ENCODE measurements around the gene ADAM33. TPM values are rescaled to one million over a fixed set of nuclear protein-coding genes. Genes with fewer than 3 reads are reported as not detected.

The ADAM33 gene
- total RNA-seq, 1 donor from 2014 or later: 87.4 TPM

DNA sequence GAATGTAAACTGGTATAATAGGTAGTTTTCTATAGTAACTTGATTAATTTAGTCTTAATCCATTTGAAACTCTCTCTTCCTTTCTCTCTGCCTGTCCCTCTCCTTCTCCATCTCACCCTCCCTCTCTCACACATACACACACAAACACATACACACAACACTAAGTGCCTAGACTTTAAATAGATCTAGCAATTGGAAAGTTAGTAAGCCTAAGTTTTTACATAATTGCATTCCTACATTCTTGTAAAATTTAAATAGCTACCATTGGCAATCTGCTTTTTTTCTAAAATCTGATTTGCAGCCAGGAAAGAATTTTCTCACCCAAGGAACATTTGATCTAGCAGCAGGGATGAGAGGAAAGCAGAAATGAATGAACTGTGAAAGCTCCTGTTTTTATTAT is 34.3 kb downstream of the ADAM33 start:
- H3K4me1 Mint-ChIP-seq: peaks cover 5% of the 10 kb centered on the region
- TF ChIP-seq, protein P1, sequence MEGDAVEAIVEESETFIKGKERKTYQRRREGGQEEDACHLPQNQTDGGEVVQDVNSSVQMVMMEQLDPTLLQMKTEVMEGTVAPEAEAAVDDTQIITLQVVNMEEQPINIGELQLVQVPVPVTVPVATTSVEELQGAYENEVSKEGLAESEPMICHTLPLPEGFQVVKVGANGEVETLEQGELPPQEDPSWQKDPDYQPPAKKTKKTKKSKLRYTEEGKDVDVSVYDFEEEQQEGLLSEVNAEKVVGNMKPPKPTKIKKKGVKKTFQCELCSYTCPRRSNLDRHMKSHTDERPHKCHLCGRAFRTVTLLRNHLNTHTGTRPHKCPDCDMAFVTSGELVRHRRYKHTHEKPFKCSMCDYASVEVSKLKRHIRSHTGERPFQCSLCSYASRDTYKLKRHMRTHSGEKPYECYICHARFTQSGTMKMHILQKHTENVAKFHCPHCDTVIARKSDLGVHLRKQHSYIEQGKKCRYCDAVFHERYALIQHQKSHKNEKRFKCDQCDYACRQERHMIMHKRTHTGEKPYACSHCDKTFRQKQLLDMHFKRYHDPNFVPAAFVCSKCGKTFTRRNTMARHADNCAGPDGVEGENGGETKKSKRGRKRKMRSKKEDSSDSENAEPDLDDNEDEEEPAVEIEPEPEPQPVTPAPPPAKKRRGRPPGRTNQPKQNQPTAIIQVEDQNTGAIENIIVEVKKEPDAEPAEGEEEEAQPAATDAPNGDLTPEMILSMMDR (IDR thresholded peaks at IDR 0.05; ENCODE audit: unreplicated experiment): no peak

DNA sequence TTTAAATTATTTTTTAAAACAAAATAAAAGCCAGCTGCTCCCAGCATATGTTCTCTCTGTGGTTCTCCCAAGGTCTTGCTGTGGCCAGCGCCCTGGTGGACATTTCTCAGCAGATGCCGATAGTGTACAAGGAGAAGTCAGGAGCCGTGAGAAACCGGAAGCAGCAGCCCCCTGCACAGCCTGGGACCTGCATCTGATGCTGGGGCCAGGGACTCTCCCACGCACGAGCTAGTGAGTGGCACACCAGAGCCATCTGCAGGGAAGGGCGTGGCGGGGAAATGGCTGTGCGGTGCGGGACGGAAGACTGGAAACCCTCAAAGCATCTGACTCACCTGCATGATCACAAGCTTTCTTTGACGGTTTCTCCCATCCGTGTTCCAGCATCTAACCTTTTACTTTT is 35.2 kb downstream of the ADAM33 start:
- Mint-ChIP-seq H3K27me3 (ENCODE audit: low read depth) (no peaks in the 10 kb centered on the region), H3K4me1 (peaks cover 5% of the 10 kb centered on the region), H3K27ac (no peak overlapping the region), H3K4me3 (no peak overlapping the region), H3K9me3 (peaks cover 5% of the 10 kb centered on the region), H3K36me3 (peaks cover 28% of the 10 kb centered on the region)
- no peak for DNase-seq (ENCODE audit: low spot score in 2 of 2, unreplicated experiment in 2 of 2)
- TF ChIP-seq, protein P1 (IDR thresholded peaks at IDR 0.05; ENCODE audit: unreplicated experiment): no peak

More for the DNA sequence above, 34.3 kb downstream of the ADAM33 start:
- no peak overlapping the region for H3K27ac Mint-ChIP-seq
- H3K27me3 Mint-ChIP-seq (ENCODE audit: low read depth): no peaks in the 10 kb centered on the region
- peaks cover 22% of the 10 kb centered on the region for H3K36me3 Mint-ChIP-seq
- no peaks in the 10 kb centered on the region for H3K9me3 Mint-ChIP-seq
- H3K4me3 Mint-ChIP-seq: no peak overlapping the region
- DNase-seq (ENCODE audit: low spot score in 2 of 2, unreplicated experiment in 2 of 2): no peak

DNA sequence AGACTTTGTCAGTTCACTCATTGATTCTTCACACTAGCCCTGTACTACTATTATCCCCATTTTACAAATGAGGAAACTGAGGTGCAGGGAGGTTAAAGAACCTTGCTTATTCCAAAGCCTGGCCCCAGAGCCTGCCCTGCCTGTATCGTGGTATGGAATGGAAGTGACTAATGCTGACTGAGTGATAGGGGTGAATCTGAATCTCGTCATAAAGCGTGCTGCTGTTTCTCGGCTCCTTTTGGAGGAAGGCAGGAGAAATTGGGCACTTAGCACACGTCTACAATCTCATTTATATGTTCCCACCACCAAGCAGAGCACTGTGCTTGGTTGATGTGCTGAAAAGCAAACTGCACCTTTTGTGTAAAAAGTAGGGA is 35.8 kb downstream of the ADAM33 start:
- TF ChIP-seq, protein P1 (IDR thresholded peaks at IDR 0.05; ENCODE audit: unreplicated experiment): no peak
- H3K27ac Mint-ChIP-seq: no peak overlapping the region
- no peak overlapping the region for H3K4me3 Mint-ChIP-seq
- H3K36me3 Mint-ChIP-seq: peaks cover 31% of the 10 kb centered on the region
- H3K27me3 Mint-ChIP-seq (ENCODE audit: low read depth): no peaks in the 10 kb centered on the region
- DNase-seq (ENCODE audit: low spot score in 2 of 2, unreplicated experiment in 2 of 2): no peak
- H3K9me3 Mint-ChIP-seq: peaks cover 6% of the 10 kb centered on the region
- peaks cover 5% of the 10 kb centered on the region for H3K4me1 Mint-ChIP-seq

DNA sequence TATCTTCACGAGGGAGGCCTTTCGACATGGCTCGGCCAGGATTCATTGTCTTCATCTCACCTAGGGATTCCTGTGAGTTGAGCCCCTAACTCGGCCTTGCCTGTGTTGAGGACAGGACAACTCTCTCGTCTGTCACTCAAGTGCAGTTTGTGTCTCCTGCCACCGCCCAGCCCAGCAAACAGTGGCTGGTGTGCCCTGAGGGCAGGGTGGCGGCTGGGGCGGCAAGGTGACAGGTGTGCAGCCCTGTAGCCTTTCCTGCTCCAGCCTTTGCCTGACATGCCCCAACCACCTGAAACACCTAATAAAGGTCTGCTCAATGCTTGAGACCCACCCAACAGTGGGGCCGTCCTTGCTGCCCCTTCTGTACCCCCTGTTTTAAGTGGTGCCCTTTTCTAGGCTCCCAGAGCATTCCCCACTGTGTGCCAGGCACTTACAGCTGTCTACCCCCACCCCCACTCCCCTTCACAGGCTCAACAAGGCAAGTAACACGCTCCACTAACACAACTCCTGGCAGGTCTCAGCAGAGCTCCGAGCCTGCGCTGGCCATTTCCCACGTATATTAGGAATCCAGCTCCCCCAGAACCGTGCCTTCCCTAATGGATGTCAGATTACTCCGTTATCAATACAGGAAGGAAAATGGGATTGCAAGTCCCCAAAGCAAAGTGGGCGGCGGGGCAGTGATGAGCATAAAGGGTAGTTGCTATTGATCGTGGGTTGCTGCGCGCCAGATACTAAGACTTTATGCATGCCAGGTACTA is 36.3 kb downstream of the ADAM33 start:
- Mint-ChIP-seq H3K36me3 (peaks cover 37% of the 10 kb centered on the region), H3K27ac (no peak overlapping the region), H3K4me3 (no peak overlapping the region), H3K4me1 (peaks cover 5% of the 10 kb centered on the region), H3K9me3 (peaks cover 11% of the 10 kb centered on the region), H3K27me3 (ENCODE audit: low read depth) (no peaks in the 10 kb centered on the region)
- TF ChIP-seq, protein P1 (IDR thresholded peaks at IDR 0.05; ENCODE audit: unreplicated experiment): no peak
- no peak for DNase-seq (ENCODE audit: low spot score in 2 of 2, unreplicated experiment in 2 of 2)

GRCh38 chr20:3640259-3640658 is 41.6 kb downstream of the ADAM33 start:
- no peak overlapping the region for H3K27ac Mint-ChIP-seq
- H3K36me3 Mint-ChIP-seq: peaks cover 43% of the 10 kb centered on the region

More at GRCh38 chr20:3640259-3640658, 41.6 kb downstream of the ADAM33 start:
- H3K27me3 Mint-ChIP-seq (ENCODE audit: low read depth): no peaks in the 10 kb centered on the region
- H3K4me3 Mint-ChIP-seq: no peak overlapping the region
- peaks cover 1% of the 10 kb centered on the region for H3K4me1 Mint-ChIP-seq
- H3K9me3 Mint-ChIP-seq: peaks cover 21% of the 10 kb centered on the region
- TF ChIP-seq, protein P1 (IDR thresholded peaks at IDR 0.05; ENCODE audit: unreplicated experiment): no peak
- DNase-seq (ENCODE audit: low spot score in 2 of 2, unreplicated experiment in 2 of 2): no peak

All from mesothelial cell of epicardium (in vitro differentiated cells).